GM19463 (cell line): ENCODE data around the gene KIF16B.
A peak's percentile ranks its signal among the peaks of the same experiment; 100 is the strongest.

ENCODE experiments used
- ATAC-seq: cut with Tn5 transposase; IDR thresholded peaks from one replicate; pipeline ENCODE4 v1.9.1; 2021; ENCODE audit warnings: mild to moderate bottlenecking, moderate library complexity; ENCODE audit not compliant: unreplicated experiment

Gene KIF16B

GRCh38 chr20:16368645-16369292, 204.5 kb downstream of the KIF16B start:
- ATAC-seq = no peak

- ATAC-seq = no peak
These were observed 205.2 kb downstream of the KIF16B start for GRCh38 chr20:16367948-16368560.

- ATAC-seq = no peak
These were observed 206.7 kb downstream of the KIF16B start for GRCh38 chr20:16366529-16366928.

- ATAC-seq = no peak
These were observed 208.9 kb downstream of the KIF16B start for GRCh38 chr20:16364320-16364687.

- no peak for ATAC-seq
These were observed 209.5 kb downstream of the KIF16B start for GRCh38 chr20:16363506-16364319.

GRCh38 chr20:16362642-16363041, 210.6 kb downstream of the KIF16B start:
- ATAC-seq = no peak

- no peak for ATAC-seq
These were observed 212.6 kb downstream of the KIF16B start for GRCh38 chr20:16360668-16361067.

GRCh38 chr20:16353417-16353781, 219.8 kb downstream of the KIF16B start:
- no peak for ATAC-seq

- no peak for ATAC-seq
These were observed 220.4 kb downstream of the KIF16B start for GRCh38 chr20:16352751-16353416.

- no peak for ATAC-seq
These were observed 220.9 kb downstream of the KIF16B start for GRCh38 chr20:16352321-16352720.

GRCh38 chr20:16351415-16351814, 221.8 kb downstream of the KIF16B start:
- ATAC-seq = no peak

- no peak for ATAC-seq
These were observed 222.8 kb downstream of the KIF16B start for GRCh38 chr20:16350465-16350864.

- ATAC-seq = no peak
These were observed 223.6 kb downstream of the KIF16B start for GRCh38 chr20:16349523-16350260.

- ATAC-seq = no peak
These were observed 226.3 kb downstream of the KIF16B start for GRCh38 chr20:16346956-16347355.

- no peak for ATAC-seq
These were observed 235.5 kb downstream of the KIF16B start for GRCh38 chr20:16337707-16338106.

- no peak for ATAC-seq
These were observed 245.6 kb downstream of the KIF16B start for GRCh38 chr20:16327606-16328005.

- ATAC-seq = no peak
These were observed 252.0 kb downstream of the KIF16B start for GRCh38 chr20:16321291-16321690.

- ATAC-seq = peak; percentile 42
These were observed 255.5 kb downstream of the KIF16B start for GRCh38 chr20:16317445-16318362.

- ATAC-seq = no peak
These were observed 256.7 kb downstream of the KIF16B start for GRCh38 chr20:16316513-16316912.

- no peak for ATAC-seq
These were observed 258.5 kb downstream of the KIF16B start for GRCh38 chr20:16314748-16315159.
